Smooth muscle cell (in vitro differentiated cells): Measurements from ENCODE around the gene KIRREL1. TPM values are rescaled to one million over a fixed set of nuclear protein-coding genes. Genes with fewer than 3 reads are reported as not detected.
A peak's percentile ranks its signal among the peaks of the same experiment; 100 is the strongest.

Experiments
- DNase-seq: peaks from one replicate; lab custom pipeline; 2025; ENCODE audit not compliant: unreplicated experiment; lab: John Stamatoyannopoulos, UW
- H2AFZ ChIP-seq: fragments of 200-600 bp; sonication (generic); 2 replicates; pipeline ENCODE4 v1.6.0; 2016; ENCODE audit warnings: antibody characterized with exemption, low read depth, mild to moderate bottlenecking
- H3F3A ChIP-seq: fragments of 200-600 bp; sonication (generic); 2 replicates; pipeline ENCODE4 v1.6.0; 2017; ENCODE audit warnings: antibody characterized with exemption, low read depth
- H3K27ac ChIP-seq: fragments of 200-600 bp; sonication (generic); 2 replicates; pipeline ENCODE4 v1.5.1; 2016; ENCODE audit warnings: low read depth, mild to moderate bottlenecking
- H3K27me3 ChIP-seq: fragments of 200-600 bp; sonication (generic); 2 replicates; pipeline ENCODE4 v1.6.1; 2016; ENCODE audit warnings: low read depth, mild to moderate bottlenecking
- H3K36me3 ChIP-seq: fragments of 200-600 bp; sonication (generic); 2 replicates; pipeline ENCODE4 v1.5.1; 2016; ENCODE audit warnings: low read depth
- H3K4me1 ChIP-seq: fragments of 200-600 bp; sonication (generic); 2 replicates; pipeline ENCODE4 v1.5.1; 2016; ENCODE audit warnings: low read depth
- H3K4me2 ChIP-seq: fragments of 200-600 bp; sonication (generic); 2 replicates; pipeline ENCODE4 v1.6.0; 2016; ENCODE audit warnings: mild to moderate bottlenecking
- H3K4me3 ChIP-seq: fragments of 200-600 bp; sonication (generic); 2 replicates; pipeline ENCODE4 v1.5.1; 2016; ENCODE audit warnings: mild to moderate bottlenecking
- H3K79me2 ChIP-seq: fragments of 200-600 bp; sonication (generic); 2 replicates; pipeline ENCODE4 v1.6.0; 2016; ENCODE audit warnings: low read depth, mild to moderate bottlenecking
- H3K9ac ChIP-seq: fragments of 200-600 bp; sonication (generic); 2 replicates; pipeline ENCODE4 v1.6.0; 2016; ENCODE audit warnings: low read depth
- H3K9me3 ChIP-seq: fragments of 200-600 bp; sonication (generic); replicated peaks from 2 replicates; pipeline ENCODE4 v1.5.1; 2016; ENCODE audit warnings: low read depth
- H4K20me1 ChIP-seq: fragments of 200-600 bp; sonication (generic); 2 replicates; pipeline ENCODE4 v1.6.0; 2016; ENCODE audit warnings: low read depth
- CTCF ChIP-seq: fragments of 200-600 bp; sonication (generic); IDR thresholded peaks from 2 replicates; pipeline ENCODE4 v1.5.1; 2017; ENCODE audit warnings: borderline replicate concordance, mild to moderate bottlenecking, antibody characterized with exemption; ENCODE audit not compliant: insufficient read depth, poor library complexity, severe bottlenecking
- WGBS: methylation state at CpG from one replicate; pipeline ENCODE4 v1.1.7; 2016; ENCODE audit warnings: low lambda C conversion rate; 5-methylcytosine and 5-hydroxymethylcytosine counted together
- polyA plus RNA-seq: library from polyadenylated mRNA; unstranded; fragments of >200 nt; fragmentation: Nextera tagmentation; extraction: Ambion mirVana; gene quantifications from 2 replicates; pipeline ENCODE4 v1.2.1, GENCODE V29; 2016
- total RNA-seq: library from RNA; depleted of rRNA; stranded (reverse); fragments of >200 nt; gene quantifications from 2 replicates; pipeline ENCODE4 v1.2.3, GENCODE V29; 2014

Gene KIRREL1
- total and polyA plus RNA-seq, 2 experiments from 2014 or later = 40.9 to 58.4 TPM

DNA sequence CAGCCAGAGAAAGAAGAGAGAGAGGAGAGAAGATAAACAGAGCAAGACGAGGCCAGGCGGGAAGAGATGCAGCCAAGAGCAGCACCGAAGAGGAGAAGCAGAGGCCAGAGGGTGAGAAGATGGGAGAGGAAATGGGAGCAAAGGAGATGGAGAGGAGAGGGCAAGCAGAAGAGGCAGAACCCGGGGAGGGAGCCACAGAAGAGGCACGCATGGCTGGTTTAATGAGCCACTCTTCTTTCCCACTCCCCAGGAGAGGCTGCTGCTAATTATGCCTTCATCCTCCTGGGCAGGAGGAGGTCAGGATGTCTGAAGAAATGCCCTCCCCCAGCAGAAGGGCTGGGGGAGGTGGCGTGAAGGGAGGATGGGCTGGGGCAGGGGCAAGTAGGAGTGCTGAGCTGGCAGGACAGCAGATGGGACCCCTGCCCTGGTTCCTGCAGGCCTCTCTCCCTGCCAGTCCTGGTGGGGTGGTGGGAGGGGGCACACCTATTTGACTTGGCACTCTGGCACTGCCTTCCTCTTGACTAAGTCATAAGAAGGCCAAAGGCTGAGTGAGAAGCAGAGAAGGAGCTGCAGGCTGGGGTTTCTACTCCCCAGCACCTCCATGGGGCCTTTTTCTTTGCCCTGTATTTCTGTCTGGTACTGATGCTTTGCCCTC is 32.3 kb downstream of the KIRREL1 start:
- no peak overlapping the region for H3K4me3 ChIP-seq
- H3K9ac ChIP-seq = no peak overlapping the region
- peaks cover 44% of the 10 kb centered on the region for H3K4me1 ChIP-seq
- H3K9me3 ChIP-seq = no peaks in the 10 kb centered on the region
- DNase-seq = no peak
- H4K20me1 ChIP-seq = peaks cover 69% of the 10 kb centered on the region
- 53% methylated on average over 6 of the region's 6 CpGs for WGBS
- H3K4me2 ChIP-seq = peak overlapping the region; percentile 24
- H3F3A ChIP-seq = peaks cover 7% of the 10 kb centered on the region
- no peak overlapping the region for H2AFZ ChIP-seq
- peaks cover 90% of the 10 kb centered on the region for H3K79me2 ChIP-seq
- H3K27ac ChIP-seq = peak overlapping the region; percentile 66
- H3K27me3 ChIP-seq = no peaks in the 10 kb centered on the region
- no peaks in the 10 kb centered on the region for H3K36me3 ChIP-seq
- no peak for TF ChIP-seq CTCF

- Histone ChIP-seq H2AFZ (no peak overlapping the region), H3K9me3 (no peaks in the 10 kb centered on the region), H3K4me3 (no peak overlapping the region), H3K4me2 (no peak overlapping the region), H3K36me3 (no peaks in the 10 kb centered on the region), H3K27me3 (no peaks in the 10 kb centered on the region), H4K20me1 (peaks cover 72% of the 10 kb centered on the region), H3K9ac (no peak overlapping the region), H3K79me2 (peaks cover 92% of the 10 kb centered on the region), H3K4me1 (peaks cover 36% of the 10 kb centered on the region), H3K27ac (peak overlapping the region; percentile 66), H3F3A (peaks cover 5% of the 10 kb centered on the region)
- WGBS = 34% methylated on average over 1 of the region's 1 CpG
- TF ChIP-seq CTCF = no peak
- DNase-seq = no peak
Measured at GRCh38 chr1:158026651-158027050, 33.2 kb downstream of the KIRREL1 start.

- WGBS = 94% methylated on average over 2 of the region's 2 CpGs
- no peak for DNase-seq
- no peak overlapping the region for H3K4me2 ChIP-seq
Measured at GRCh38 chr1:158027508-158027907, 34.1 kb downstream of the KIRREL1 start.

More at GRCh38 chr1:158027508-158027907, 34.1 kb downstream of the KIRREL1 start:
- H3K79me2 ChIP-seq = peaks cover 91% of the 10 kb centered on the region
- TF ChIP-seq CTCF = no peak
- H3K9me3 ChIP-seq = no peaks in the 10 kb centered on the region
- peaks cover 73% of the 10 kb centered on the region for H4K20me1 ChIP-seq
- H3K9ac ChIP-seq = no peak overlapping the region
- peaks cover 27% of the 10 kb centered on the region for H3K4me1 ChIP-seq
- peaks cover 5% of the 10 kb centered on the region for H3F3A ChIP-seq
- H3K27me3 ChIP-seq = no peaks in the 10 kb centered on the region
- peak overlapping the region; percentile 66 for H3K27ac ChIP-seq
- no peak overlapping the region for H3K4me3 ChIP-seq
- no peak overlapping the region for H2AFZ ChIP-seq
- H3K36me3 ChIP-seq = no peaks in the 10 kb centered on the region
